K562 (cell line): ENCODE measurements around the gene PLEKHA8. TPM values are rescaled to one million over a fixed set of nuclear protein-coding genes. Genes with fewer than 3 reads are reported as not detected.

ENCODE experiments used
- ARHGAP35 ChIP-seq: fragments of 450-650 bp; IDR thresholded peaks from 2 replicates; pipeline ENCODE4 v1.6.1; 2018; ENCODE audit not compliant: partially characterized antibody
- COPS2 ChIP-seq: fragments of 450-650 bp; conservative IDR thresholded peaks from 2 replicates; pipeline ENCODE4 v1.6.1; 2016; ENCODE audit warnings: mild to moderate bottlenecking, moderate library complexity
- CTBP1 ChIP-seq: fragments of 450-650 bp; IDR thresholded peaks from 2 replicates; pipeline ENCODE4 v1.6.1; 2016; ENCODE audit warnings: borderline replicate concordance
- ESRRA ChIP-seq: fragments of 450-650 bp; IDR thresholded peaks from 2 replicates; pipeline ENCODE4 v1.6.1; 2014; ENCODE audit warnings: low read depth, mild to moderate bottlenecking, moderate library complexity, borderline replicate concordance
- MTA2 ChIP-seq: fragments of 450-650 bp; IDR thresholded peaks from 2 replicates; pipeline ENCODE4 v1.6.1; 2016; ENCODE audit warnings: low read depth
- RAD21 ChIP-seq, 2 experiments: fragments of 250-450 bp in 1 of 2; fragments of 450-650 bp in 1 of 2; sonication (Bioruptor Pico) in 1 of 2; formaldehyde crosslinking in 1 of 2; IDR thresholded peaks in 1 of 2; conservative IDR thresholded peaks in 1 of 2; 2 replicates each; pipeline versions ENCODE4 v1.4.0 to v1.8.0; 2020 to 2022; ENCODE audit warnings: mild to moderate bottlenecking in 2 of 2, moderate library complexity in 1 of 2
- SPI1 ChIP-seq: IDR thresholded peaks from 2 replicates; pipeline ENCODE4 v1.6.1; 2011; ENCODE audit warnings: low read depth, low read length, control low read depth, borderline replicate concordance
- SREBF2 ChIP-seq: sonication (generic); formaldehyde crosslinking; IDR thresholded peaks from 2 replicates; pipeline ENCODE4 v1.4.0; 2020; ENCODE audit warnings: mild to moderate bottlenecking, missing genetic modification reagents
- ZNF282 ChIP-seq: sonication (generic); formaldehyde crosslinking; IDR thresholded peaks from 2 replicates; pipeline ENCODE4 v1.8.1; 2023; ENCODE audit warnings: missing genetic modification reagents
- polyA plus RNA-seq, 8 experiments: library from polyadenylated mRNA; depleted of rRNA in 4 of 8; stranded (reverse) in 5 of 8; unstranded in 3 of 8; fragments of >200 nt; fragmentation: Nextera tagmentation in 2 of 8; fragmentation: Illumina TruSeq in 1 of 8; extraction: Ambion mirVana in 2 of 8; extraction: Trizol in 1 of 8; gene quantifications; 2 replicates each; pipeline versions ENCODE4 v1.2.1 to v1.2.3, GENCODE V29; 2011 to 2014; ENCODE audit warnings: inconsistent platforms in 1 of 8, missing spikeins in 1 of 8
- total RNA-seq, 7 experiments: library from RNA; depleted of rRNA in 6 of 7; stranded (reverse); fragments of >200 nt in 6 of 7; fragmentation: Illumina TruSeq in 2 of 7; extraction: Trizol in 2 of 7; gene quantifications; 2 replicates each; pipeline versions ENCODE4 v1.2.1 to v1.2.3, GENCODE V29; 2011 to 2021; ENCODE audit warnings: low replicate concordance in 1 of 7
- TF ChIP-seq, protein P1 (sequence below): sonication (generic); formaldehyde crosslinking; IDR thresholded peaks from 2 replicates; pipeline ENCODE4 v1.8.0; 2023; ENCODE audit warnings: missing genetic modification reagents, mild to moderate bottlenecking, borderline replicate concordance
- TF ChIP-seq, protein P2 (sequence below): sonication (generic); formaldehyde crosslinking; IDR thresholded peaks from 2 replicates; pipeline ENCODE4 v1.8.0; 2022; ENCODE audit warnings: missing genetic modification reagents, mild to moderate bottlenecking, moderate library complexity, borderline replicate concordance
- TF ChIP-seq, protein P3 (sequence below): fragments of 250-450 bp; sonication (Bioruptor Pico); IDR thresholded peaks from 2 replicates; pipeline ENCODE4 v1.5.0; 2022; ENCODE audit warnings: mild to moderate bottlenecking

Gene PLEKHA8
- total and polyA plus RNA-seq, 9 of the 15 experiments (the other 6 are each of a cell fraction or from before 2014, with no cell fraction given), result 3.2 to 16.3 (median 11.8) TPM

DNA sequence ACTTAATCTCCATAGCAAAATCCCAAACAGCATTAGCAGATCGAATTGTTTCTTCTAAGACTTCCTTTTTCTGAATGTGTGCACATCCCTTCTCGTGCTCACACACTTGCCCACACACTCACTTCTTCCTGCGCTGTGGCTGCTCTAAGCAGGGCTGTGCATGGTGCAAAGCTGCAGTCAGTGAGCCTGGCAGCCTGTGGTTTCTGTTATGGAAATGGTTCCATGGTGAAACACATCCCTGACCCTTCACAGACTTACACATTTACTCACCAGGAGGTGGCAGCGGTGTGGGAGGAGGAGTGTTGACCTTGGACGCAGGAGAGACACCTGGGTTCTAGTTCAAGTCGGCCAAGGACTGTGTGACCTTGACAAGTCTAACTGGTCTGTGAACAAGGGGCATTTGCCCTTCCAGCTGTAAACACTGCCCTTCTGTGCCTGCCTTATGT, 131.5 kb downstream of the PLEKHA8 start (continued):
- TF ChIP-seq, protein P1, sequence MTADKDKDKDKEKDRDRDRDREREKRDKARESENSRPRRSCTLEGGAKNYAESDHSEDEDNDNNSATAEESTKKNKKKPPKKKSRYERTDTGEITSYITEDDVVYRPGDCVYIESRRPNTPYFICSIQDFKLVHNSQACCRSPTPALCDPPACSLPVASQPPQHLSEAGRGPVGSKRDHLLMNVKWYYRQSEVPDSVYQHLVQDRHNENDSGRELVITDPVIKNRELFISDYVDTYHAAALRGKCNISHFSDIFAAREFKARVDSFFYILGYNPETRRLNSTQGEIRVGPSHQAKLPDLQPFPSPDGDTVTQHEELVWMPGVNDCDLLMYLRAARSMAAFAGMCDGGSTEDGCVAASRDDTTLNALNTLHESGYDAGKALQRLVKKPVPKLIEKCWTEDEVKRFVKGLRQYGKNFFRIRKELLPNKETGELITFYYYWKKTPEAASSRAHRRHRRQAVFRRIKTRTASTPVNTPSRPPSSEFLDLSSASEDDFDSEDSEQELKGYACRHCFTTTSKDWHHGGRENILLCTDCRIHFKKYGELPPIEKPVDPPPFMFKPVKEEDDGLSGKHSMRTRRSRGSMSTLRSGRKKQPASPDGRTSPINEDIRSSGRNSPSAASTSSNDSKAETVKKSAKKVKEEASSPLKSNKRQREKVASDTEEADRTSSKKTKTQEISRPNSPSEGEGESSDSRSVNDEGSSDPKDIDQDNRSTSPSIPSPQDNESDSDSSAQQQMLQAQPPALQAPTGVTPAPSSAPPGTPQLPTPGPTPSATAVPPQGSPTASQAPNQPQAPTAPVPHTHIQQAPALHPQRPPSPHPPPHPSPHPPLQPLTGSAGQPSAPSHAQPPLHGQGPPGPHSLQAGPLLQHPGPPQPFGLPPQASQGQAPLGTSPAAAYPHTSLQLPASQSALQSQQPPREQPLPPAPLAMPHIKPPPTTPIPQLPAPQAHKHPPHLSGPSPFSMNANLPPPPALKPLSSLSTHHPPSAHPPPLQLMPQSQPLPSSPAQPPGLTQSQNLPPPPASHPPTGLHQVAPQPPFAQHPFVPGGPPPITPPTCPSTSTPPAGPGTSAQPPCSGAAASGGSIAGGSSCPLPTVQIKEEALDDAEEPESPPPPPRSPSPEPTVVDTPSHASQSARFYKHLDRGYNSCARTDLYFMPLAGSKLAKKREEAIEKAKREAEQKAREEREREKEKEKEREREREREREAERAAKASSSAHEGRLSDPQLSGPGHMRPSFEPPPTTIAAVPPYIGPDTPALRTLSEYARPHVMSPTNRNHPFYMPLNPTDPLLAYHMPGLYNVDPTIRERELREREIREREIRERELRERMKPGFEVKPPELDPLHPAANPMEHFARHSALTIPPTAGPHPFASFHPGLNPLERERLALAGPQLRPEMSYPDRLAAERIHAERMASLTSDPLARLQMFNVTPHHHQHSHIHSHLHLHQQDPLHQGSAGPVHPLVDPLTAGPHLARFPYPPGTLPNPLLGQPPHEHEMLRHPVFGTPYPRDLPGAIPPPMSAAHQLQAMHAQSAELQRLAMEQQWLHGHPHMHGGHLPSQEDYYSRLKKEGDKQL, result no peak
- TF ChIP-seq MTA2 (no peak), RAD21 (CRISPR knock-in tag; conservative IDR thresholded peaks at IDR 0.05 in 1 of 2, IDR thresholded peaks at IDR 0.05 in 1 of 2) (peak in 1 of 2 experiments; percentile 7; a peak in 1 of 4 replicates), SPI1 (0 out of 2 replicates have a peak, but pooled peaks have one; percentile 36), SREBF2 (CRISPR knock-in tag) (no peak), ARHGAP35 (no peak), ZNF282 (no peak), ESRRA (peak; percentile 98), CTBP1 (peak; percentile 33; the same call in 1 of the 2 replicates), COPS2 (no peak)
- TF ChIP-seq, protein P2, sequence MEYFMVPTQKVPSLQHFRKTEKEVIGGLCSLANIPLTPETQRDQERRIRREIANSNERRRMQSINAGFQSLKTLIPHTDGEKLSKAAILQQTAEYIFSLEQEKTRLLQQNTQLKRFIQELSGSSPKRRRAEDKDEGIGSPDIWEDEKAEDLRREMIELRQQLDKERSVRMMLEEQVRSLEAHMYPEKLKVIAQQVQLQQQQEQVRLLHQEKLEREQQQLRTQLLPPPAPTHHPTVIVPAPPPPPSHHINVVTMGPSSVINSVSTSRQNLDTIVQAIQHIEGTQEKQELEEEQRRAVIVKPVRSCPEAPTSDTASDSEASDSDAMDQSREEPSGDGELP (CRISPR knock-in tag), result no peak
- TF ChIP-seq, protein P3, sequence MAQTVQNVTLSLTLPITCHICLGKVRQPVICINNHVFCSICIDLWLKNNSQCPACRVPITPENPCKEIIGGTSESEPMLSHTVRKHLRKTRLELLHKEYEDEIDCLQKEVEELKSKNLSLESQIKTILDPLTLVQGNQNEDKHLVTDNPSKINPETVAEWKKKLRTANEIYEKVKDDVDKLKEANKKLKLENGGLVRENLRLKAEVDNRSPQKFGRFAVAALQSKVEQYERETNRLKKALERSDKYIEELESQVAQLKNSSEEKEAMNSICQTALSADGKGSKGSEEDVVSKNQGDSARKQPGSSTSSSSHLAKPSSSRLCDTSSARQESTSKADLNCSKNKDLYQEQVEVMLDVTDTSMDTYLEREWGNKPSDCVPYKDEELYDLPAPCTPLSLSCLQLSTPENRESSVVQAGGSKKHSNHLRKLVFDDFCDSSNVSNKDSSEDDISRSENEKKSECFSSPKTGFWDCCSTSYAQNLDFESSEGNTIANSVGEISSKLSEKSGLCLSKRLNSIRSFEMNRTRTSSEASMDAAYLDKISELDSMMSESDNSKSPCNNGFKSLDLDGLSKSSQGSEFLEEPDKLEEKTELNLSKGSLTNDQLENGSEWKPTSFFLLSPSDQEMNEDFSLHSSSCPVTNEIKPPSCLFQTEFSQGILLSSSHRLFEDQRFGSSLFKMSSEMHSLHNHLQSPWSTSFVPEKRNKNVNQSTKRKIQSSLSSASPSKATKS (CRISPR knock-in tag), result no peak
